HCT116 (cell line): ENCODE results near the gene LIM2. TPM values are rescaled to one million over a fixed set of nuclear protein-coding genes. Genes with fewer than 3 reads are reported as not detected.

Source experiments
- ATAC-seq: fragments of 200-7000 bp; cut with Tn5 transposase; 2 replicates; pipeline ENCODE4 v1.9.1; 2020; ENCODE audit warnings: mild to moderate bottlenecking, moderate library complexity
- BruUV-seq: library from RNA; stranded (reverse); fragments of 400-500 nt; replicated peaks from 2 replicates; lab custom pipeline; 2021; lab: Mats Ljungman, UMichigan
- CTCF ChIA-PET: fragments of 300-600 bp; sonication (Branson Sonifier 250); formaldehyde crosslinking; loops from one replicate; lab custom pipeline; 2021; ENCODE audit warnings: antibody characterized with exemption; lab: Charles Lee
- POLR2A ChIA-PET: fragments of 300-600, 350-600 bp; sonication (Branson Sonifier 250); formaldehyde crosslinking; loops from one replicate; lab custom pipeline; 2021; ENCODE audit warnings: antibody characterized with exemption; lab: Charles Lee
- RAD21 ChIA-PET, 2 experiments: fragments of 300-600 bp; sonication (Branson Sonifier 250); formaldehyde crosslinking; loops; one replicate each; lab custom pipeline; 2023; ENCODE audit warnings: low total read pairs in 2 of 2; ENCODE audit not compliant: uncharacterized antibody in 2 of 2, unreplicated experiment in 2 of 2, low non-redundant PET in 1 of 2; lab: Charles Lee
- DNase-seq: peaks from one replicate; pipeline ENCODE4 v3.0.0-alpha.2; 2010; ENCODE audit warnings: low read depth, low spot score
- H2AFZ ChIP-seq: fragments of 200-600 bp; shearing (Covaris generic), sonication (generic); 2 replicates; pipeline ENCODE4 v1.6.1; 2017; ENCODE audit warnings: low read depth, mixed run types, mixed read lengths, antibody characterized with exemption, low read length; ENCODE audit not compliant: poor library complexity, severe bottlenecking
- H3K27ac ChIP-seq: 2 replicates; pipeline ENCODE4 v1.5.1; 2012; ENCODE audit warnings: low read depth, low read length
- H3K27me3 ChIP-seq: fragments of 200-600 bp; sonication (generic); 2 replicates; pipeline ENCODE4 v1.6.1; 2016; ENCODE audit warnings: mixed run types, low read length, mixed read lengths; ENCODE audit not compliant: insufficient read depth
- H3K36me3 ChIP-seq, 2 experiments: fragments of 200-500 bp in 1 of 2; fragments of 200-600 bp in 1 of 2; sonication (Bioruptor generic) in 1 of 2; sonication (generic) in 1 of 2; 2 replicates each; pipeline versions ENCODE4 v1.5.1 to v1.6.1; 2014 to 2016; ENCODE audit warnings: low read length in 2 of 2, inconsistent platforms in 1 of 2, mixed read lengths in 1 of 2, mixed run types in 1 of 2; ENCODE audit not compliant: insufficient read depth in 2 of 2, control insufficient read depth in 1 of 2
- H3K4me1 ChIP-seq, 2 experiments: fragments of 200-600 bp in 1 of 2; sonication (generic) in 1 of 2; 2 replicates each; pipeline versions ENCODE4 v1.5.1 to v1.6.1; 2012 to 2017; ENCODE audit warnings: low read length in 2 of 2, inconsistent platforms in 1 of 2, mild to moderate bottlenecking in 1 of 2, mixed read lengths in 1 of 2, mixed run types in 1 of 2, moderate library complexity in 1 of 2; ENCODE audit not compliant: insufficient read depth in 2 of 2, control insufficient read depth in 1 of 2
- H3K4me2 ChIP-seq: fragments of 200-600 bp; sonication (generic); 2 replicates; pipeline ENCODE4 v1.6.1; 2017; ENCODE audit warnings: mixed run types, low read length, mixed read lengths
- H3K4me3 ChIP-seq, 2 experiments: fragments of 200-600 bp in 1 of 2; sonication (generic) in 1 of 2; replicated peaks in 1 of 2; 2 replicates each; pipeline ENCODE4 v1.5.1; 2011 to 2016; ENCODE audit warnings: low read length in 2 of 2, control low read depth in 1 of 2, low read depth in 1 of 2, mild to moderate bottlenecking in 1 of 2, mixed read lengths in 1 of 2, mixed run types in 1 of 2
- H3K79me2 ChIP-seq: fragments of 200-600 bp; sonication (generic); 2 replicates; pipeline ENCODE4 v1.6.1; 2017; ENCODE audit warnings: mild to moderate bottlenecking, mixed run types, low read length, moderate library complexity, mixed read lengths; ENCODE audit not compliant: insufficient read depth
- H3K9ac ChIP-seq: fragments of 200-600 bp; sonication (generic); 2 replicates; pipeline ENCODE4 v1.6.1; 2016; ENCODE audit warnings: low read length, mixed read lengths
- H3K9me2 ChIP-seq: fragments of 200-600 bp; sonication (generic), shearing (Covaris generic); 2 replicates; pipeline ENCODE4 v1.6.1; 2017; ENCODE audit warnings: mixed run types, mild to moderate bottlenecking, moderate library complexity; ENCODE audit not compliant: insufficient read depth
- H3K9me3 ChIP-seq, 2 experiments: fragments of 200-500 bp in 1 of 2; fragments of 200-600 bp in 1 of 2; sonication (Bioruptor generic) in 1 of 2; sonication (generic) in 1 of 2; 2 replicates each; pipeline ENCODE4 v1.6.1; 2014 to 2017; ENCODE audit warnings: low read length in 2 of 2, mixed read lengths in 2 of 2, inconsistent platforms in 1 of 2, low read depth in 1 of 2, mild to moderate bottlenecking in 1 of 2, mixed run types in 1 of 2, moderate library complexity in 1 of 2; ENCODE audit not compliant: control insufficient read depth in 1 of 2, insufficient read depth in 1 of 2
- H4K20me1 ChIP-seq: fragments of 200-600 bp; sonication (generic), shearing (Covaris generic); 2 replicates; pipeline ENCODE4 v1.6.1; 2017; ENCODE audit warnings: mixed run types, mild to moderate bottlenecking, moderate library complexity; ENCODE audit not compliant: insufficient read depth
- CEBPB ChIP-seq: IDR thresholded peaks from 2 replicates; pipeline ENCODE4 v1.6.1; 2012; ENCODE audit warnings: low read depth
- EGR1 ChIP-seq: IDR thresholded peaks from 2 replicates; pipeline ENCODE4 v1.6.1; 2012; ENCODE audit warnings: low read depth
- EZH2 ChIP-seq: fragments of 200-600 bp; sonication (generic); IDR thresholded peaks from 2 replicates; pipeline ENCODE4 v1.6.1; 2017; ENCODE audit warnings: antibody characterized with exemption, mixed run types
- EZH2phosphoT487 ChIP-seq: fragments of 200-600 bp; IDR thresholded peaks from 2 replicates; pipeline ENCODE4 v1.6.1; 2018; ENCODE audit warnings: antibody characterized with exemption, borderline replicate concordance
- FOSL1 ChIP-seq: IDR thresholded peaks from 2 replicates; pipeline ENCODE4 v1.6.1; 2012; ENCODE audit warnings: low read depth
- JUND ChIP-seq: IDR thresholded peaks from 2 replicates; pipeline ENCODE4 v1.6.1; 2012
- POLR2A ChIP-seq: IDR thresholded peaks from 2 replicates; pipeline ENCODE4 v1.7.0; 2011; ENCODE audit warnings: borderline replicate concordance; ENCODE audit not compliant: insufficient read depth, insufficient read length; ENCODE audit errors: extremely low read depth
- RAD21 ChIP-seq: IDR thresholded peaks from 2 replicates; pipeline ENCODE4 v1.6.1; 2012; ENCODE audit warnings: low read depth, mild to moderate bottlenecking
- SIN3A ChIP-seq: IDR thresholded peaks from 2 replicates; pipeline ENCODE4 v1.6.1; 2012; ENCODE audit warnings: low read depth
- SP1 ChIP-seq: IDR thresholded peaks from 2 replicates; pipeline ENCODE4 v1.6.1; 2012; ENCODE audit warnings: low read depth
- SRF ChIP-seq: IDR thresholded peaks from 2 replicates; pipeline ENCODE4 v1.6.1; 2012; ENCODE audit warnings: low read depth
- TCF7L2 ChIP-seq: IDR thresholded peaks from 2 replicates; pipeline ENCODE4 v1.7.0; 2011; ENCODE audit warnings: borderline replicate concordance, inconsistent platforms; ENCODE audit not compliant: insufficient read depth, insufficient read length; ENCODE audit errors: extremely low read depth
- YY1 ChIP-seq: IDR thresholded peaks from 2 replicates; pipeline ENCODE4 v1.6.1; 2011; ENCODE audit warnings: low read length, low read depth, moderate library complexity, mild to moderate bottlenecking; ENCODE audit not compliant: insufficient replicate concordance; ENCODE audit errors: extremely low read depth
- ZBTB33 ChIP-seq: IDR thresholded peaks from 2 replicates; pipeline ENCODE4 v1.6.1; 2011; ENCODE audit warnings: mild to moderate bottlenecking, low read length, moderate library complexity; ENCODE audit not compliant: insufficient replicate concordance; ENCODE audit errors: extremely low read depth
- ZFX ChIP-seq: fragments of 450-650 bp; IDR thresholded peaks from 2 replicates; pipeline ENCODE4 v1.6.1; 2017
- ZNF274 ChIP-seq: fragments of 200-500 bp; sonication (Bioruptor generic); IDR thresholded peaks from 2 replicates; pipeline ENCODE4 v1.6.1; 2014; ENCODE audit warnings: mild to moderate bottlenecking, low read depth, low read length, inconsistent platforms
- intact Hi-C: fragments of 100-400 bp; cut with micrococcal nuclease; formaldehyde crosslinking; loops from 2 replicates; pipeline ENCODE4 v1.10.0; 2022
- total RNA-seq: library from RNA; stranded (reverse); gene quantifications from one replicate; pipeline ENCODE4 v1.2.1, GENCODE V29; 2021; ENCODE audit not compliant: unreplicated experiment
- TF ChIP-seq, protein P1 (sequence below): IDR thresholded peaks from 2 replicates; pipeline ENCODE4 v1.6.1; 2012
- TF ChIP-seq, protein P2 (sequence below), 3 experiments: fragments of 200-600 bp in 1 of 3; sonication (generic) in 1 of 3; IDR thresholded peaks in 2 of 3; conservative IDR thresholded peaks in 1 of 3; 2 replicates each; pipeline ENCODE4 v1.5.1; 2012 to 2017; ENCODE audit warnings: low read depth in 2 of 3, low read length in 2 of 3, antibody characterized with exemption in 1 of 3, borderline replicate concordance in 1 of 3, control low read depth in 1 of 3, mild to moderate bottlenecking in 1 of 3, mixed read lengths in 1 of 3, mixed run types in 1 of 3, moderate library complexity in 1 of 3; ENCODE audit not compliant: insufficient read depth in 1 of 3

The LIM2 gene
- total RNA-seq, 1 experiment from 2014 or later, result not detected

DNA sequence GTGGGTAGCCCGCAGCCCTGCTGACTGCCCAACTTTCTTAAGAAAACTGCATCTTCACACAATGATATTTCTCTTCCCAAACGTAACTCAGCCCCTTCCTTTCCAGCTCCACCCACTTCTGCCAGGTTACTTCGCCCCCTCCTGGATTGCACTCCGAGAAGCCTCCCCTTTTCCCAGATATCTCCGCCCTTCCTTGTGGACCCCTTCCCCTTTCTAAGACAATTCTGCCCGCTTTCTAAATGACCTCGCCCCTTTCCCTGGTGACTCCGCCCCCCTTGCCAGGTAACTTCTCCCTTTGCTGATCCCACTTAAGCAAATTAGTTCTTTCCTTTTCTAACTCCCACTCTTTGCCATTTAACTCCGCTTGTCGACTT lies 48.5 kb downstream of the LIM2 start:
- Histone ChIP-seq H3K36me3 (no peaks in the 10 kb centered on the region), H3K9ac (peak overlapping the region; percentile 70), H3K79me2 (no peaks in the 10 kb centered on the region), H3K4me3 (peak overlapping the region; percentile 54 to 67), H3K9me2 (no peaks in the 10 kb centered on the region), H2AFZ (peak overlapping the region; percentile 95), H3K27ac (peak overlapping the region; percentile 55), H3K27me3 (no peaks in the 10 kb centered on the region), H4K20me1 (no peaks in the 10 kb centered on the region), H3K4me1 (peaks cover 5 to 45% of the 10 kb centered on the region in 2 experiments; a peak in 3 of 4 replicates), H3K4me2 (peak overlapping the region; percentile 90), H3K9me3 (no peaks in the 10 kb centered on the region)
- POLR2A ChIA-PET, result interaction anchor here (0.6 to 1.7 kb wide), 8 partner anchors 10 to 232 kb away, joined by 3 to 12 read pairs (median 4); partner anchors contain the start of gene ZNF175
- RAD21 ChIA-PET, result interaction anchor here (0.8 to 1.3 kb wide), 4 partner anchors 28 to 101 kb away, joined by 3 to 7 read pairs (median 4); no protein-coding TSS in a partner anchor
- CTCF ChIA-PET, result interaction anchor here (0.6 to 1.6 kb wide), 14 partner anchors 10 to 322 kb away, joined by 3 to 21 read pairs (median 7); no protein-coding TSS in a partner anchor
- peak; percentile 30 for ATAC-seq
- no peak for DNase-seq
- intact Hi-C loops, result loop anchor here (1.0 kb wide), 5 partner anchors 28 to 318 kb away; no protein-coding TSS in a partner anchor
- no TSS peak for BruUV-seq
- no peak for TF ChIP-seq ZFX
- TF ChIP-seq CEBPB, result no peak
- no peak for TF ChIP-seq POLR2A
- TF ChIP-seq, protein P1, sequence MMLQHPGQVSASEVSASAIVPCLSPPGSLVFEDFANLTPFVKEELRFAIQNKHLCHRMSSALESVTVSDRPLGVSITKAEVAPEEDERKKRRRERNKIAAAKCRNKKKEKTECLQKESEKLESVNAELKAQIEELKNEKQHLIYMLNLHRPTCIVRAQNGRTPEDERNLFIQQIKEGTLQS, result no peak
- TF ChIP-seq, protein P2, sequence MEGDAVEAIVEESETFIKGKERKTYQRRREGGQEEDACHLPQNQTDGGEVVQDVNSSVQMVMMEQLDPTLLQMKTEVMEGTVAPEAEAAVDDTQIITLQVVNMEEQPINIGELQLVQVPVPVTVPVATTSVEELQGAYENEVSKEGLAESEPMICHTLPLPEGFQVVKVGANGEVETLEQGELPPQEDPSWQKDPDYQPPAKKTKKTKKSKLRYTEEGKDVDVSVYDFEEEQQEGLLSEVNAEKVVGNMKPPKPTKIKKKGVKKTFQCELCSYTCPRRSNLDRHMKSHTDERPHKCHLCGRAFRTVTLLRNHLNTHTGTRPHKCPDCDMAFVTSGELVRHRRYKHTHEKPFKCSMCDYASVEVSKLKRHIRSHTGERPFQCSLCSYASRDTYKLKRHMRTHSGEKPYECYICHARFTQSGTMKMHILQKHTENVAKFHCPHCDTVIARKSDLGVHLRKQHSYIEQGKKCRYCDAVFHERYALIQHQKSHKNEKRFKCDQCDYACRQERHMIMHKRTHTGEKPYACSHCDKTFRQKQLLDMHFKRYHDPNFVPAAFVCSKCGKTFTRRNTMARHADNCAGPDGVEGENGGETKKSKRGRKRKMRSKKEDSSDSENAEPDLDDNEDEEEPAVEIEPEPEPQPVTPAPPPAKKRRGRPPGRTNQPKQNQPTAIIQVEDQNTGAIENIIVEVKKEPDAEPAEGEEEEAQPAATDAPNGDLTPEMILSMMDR (IDR thresholded peaks at IDR 0.05 in 2 of 3, conservative IDR thresholded peaks at IDR 0.05 in 1 of 3; ENCODE audit: borderline replicate concordance in 1 of 3, insufficient read depth in 1 of 3, low read depth in 2 of 3, low read length in 2 of 3), result no peak
- TF ChIP-seq SIN3A, result no peak
- TF ChIP-seq EZH2phosphoT487, result no peak
- TF ChIP-seq YY1, result no peak
- no peak for TF ChIP-seq FOSL1
- TF ChIP-seq SRF, result no peak
- TF ChIP-seq TCF7L2, result no peak
- TF ChIP-seq SP1, result no peak; the same call in 1 of the 2 replicates
- TF ChIP-seq ZBTB33, result no peak
- TF ChIP-seq EZH2, result no peak
- no peak for TF ChIP-seq EGR1
- TF ChIP-seq JUND, result no peak
- no peak for TF ChIP-seq RAD21
- TF ChIP-seq ZNF274, result no peak
